Fibroblast of pulmonary artery (primary cell): ENCODE results near the gene BHLHE40.

ENCODE experiments used
- DNase-seq: peaks from one replicate; pipeline ENCODE4 v3.0.0-alpha.2; 2010; ENCODE audit warnings: low read depth
- H3K4me3 ChIP-seq: replicated peaks from 2 replicates; pipeline ENCODE4 v1.5.1; 2011; ENCODE audit warnings: low read depth, mild to moderate bottlenecking, control low read depth, low read length, moderate library complexity
- TF ChIP-seq, protein P1 (sequence below): IDR thresholded peaks from 2 replicates; pipeline ENCODE4 v1.5.1; 2011; ENCODE audit warnings: mild to moderate bottlenecking, control low read depth, low read length, inconsistent platforms; ENCODE audit errors: missing control alignments

BHLHE40 gene

DNA sequence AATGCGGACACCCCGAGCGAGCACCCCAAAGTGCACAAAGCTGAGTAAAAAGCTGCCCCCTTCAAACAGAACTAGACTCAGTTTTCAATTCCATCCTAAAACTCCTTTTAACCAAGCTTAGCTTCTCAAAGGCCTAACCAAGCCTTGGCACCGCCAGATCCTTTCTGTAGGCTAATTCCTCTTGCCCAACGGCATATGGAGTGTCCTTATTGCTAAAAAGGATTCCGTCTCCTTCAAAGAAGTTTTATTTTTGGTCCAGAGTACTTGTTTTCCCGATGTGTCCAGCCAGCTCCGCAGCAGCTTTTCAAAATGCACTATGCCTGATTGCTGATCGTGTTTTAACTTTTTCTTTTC is 5.3 kb downstream of the BHLHE40 start:
- TF ChIP-seq, protein P1, sequence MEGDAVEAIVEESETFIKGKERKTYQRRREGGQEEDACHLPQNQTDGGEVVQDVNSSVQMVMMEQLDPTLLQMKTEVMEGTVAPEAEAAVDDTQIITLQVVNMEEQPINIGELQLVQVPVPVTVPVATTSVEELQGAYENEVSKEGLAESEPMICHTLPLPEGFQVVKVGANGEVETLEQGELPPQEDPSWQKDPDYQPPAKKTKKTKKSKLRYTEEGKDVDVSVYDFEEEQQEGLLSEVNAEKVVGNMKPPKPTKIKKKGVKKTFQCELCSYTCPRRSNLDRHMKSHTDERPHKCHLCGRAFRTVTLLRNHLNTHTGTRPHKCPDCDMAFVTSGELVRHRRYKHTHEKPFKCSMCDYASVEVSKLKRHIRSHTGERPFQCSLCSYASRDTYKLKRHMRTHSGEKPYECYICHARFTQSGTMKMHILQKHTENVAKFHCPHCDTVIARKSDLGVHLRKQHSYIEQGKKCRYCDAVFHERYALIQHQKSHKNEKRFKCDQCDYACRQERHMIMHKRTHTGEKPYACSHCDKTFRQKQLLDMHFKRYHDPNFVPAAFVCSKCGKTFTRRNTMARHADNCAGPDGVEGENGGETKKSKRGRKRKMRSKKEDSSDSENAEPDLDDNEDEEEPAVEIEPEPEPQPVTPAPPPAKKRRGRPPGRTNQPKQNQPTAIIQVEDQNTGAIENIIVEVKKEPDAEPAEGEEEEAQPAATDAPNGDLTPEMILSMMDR: no peak
- H3K4me3 ChIP-seq: peak overlapping the region; percentile 100
- DNase-seq: peak; percentile 42

DNA sequence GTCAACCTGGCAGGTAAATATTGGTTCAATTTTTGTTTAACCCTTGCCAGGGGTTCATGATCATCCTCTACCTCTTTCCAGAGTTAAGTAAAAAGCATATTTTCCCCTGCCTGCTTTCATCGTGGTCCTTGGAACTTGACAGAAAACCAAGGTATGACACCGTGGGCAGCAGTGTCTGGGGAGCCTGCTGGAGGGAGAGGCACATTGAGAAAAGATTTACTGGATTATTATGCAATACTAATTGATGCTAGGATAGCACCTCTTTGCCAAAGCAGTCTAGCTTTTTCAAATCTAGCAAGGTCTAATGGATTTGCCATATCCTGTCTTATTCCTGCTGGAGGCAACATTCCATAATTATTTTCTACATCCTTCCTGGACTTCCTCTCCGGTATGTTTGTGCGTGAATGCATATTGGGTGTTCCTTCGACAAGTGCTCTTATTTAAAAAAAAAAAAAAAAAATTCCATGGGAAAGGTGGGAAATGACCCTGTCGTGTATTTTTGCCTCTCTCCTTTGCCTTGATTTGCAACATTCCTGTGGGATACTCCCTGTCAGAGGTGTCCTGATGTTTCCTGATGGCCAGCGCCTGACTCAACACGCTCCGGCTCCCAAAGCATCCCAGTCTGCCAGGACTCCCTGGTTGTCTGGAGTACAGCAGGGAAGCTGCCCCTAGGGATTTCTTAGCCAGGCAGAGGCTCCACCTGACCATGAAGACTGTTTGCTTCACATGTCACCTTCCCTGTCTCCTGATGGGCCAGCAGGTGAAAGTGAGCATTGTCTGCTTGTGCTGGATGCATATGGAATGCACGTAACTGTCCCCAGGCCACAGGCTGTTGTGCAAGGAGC is 6.3 kb downstream of the BHLHE40 start:
- H3K4me3 ChIP-seq: no peak overlapping the region

DNA sequence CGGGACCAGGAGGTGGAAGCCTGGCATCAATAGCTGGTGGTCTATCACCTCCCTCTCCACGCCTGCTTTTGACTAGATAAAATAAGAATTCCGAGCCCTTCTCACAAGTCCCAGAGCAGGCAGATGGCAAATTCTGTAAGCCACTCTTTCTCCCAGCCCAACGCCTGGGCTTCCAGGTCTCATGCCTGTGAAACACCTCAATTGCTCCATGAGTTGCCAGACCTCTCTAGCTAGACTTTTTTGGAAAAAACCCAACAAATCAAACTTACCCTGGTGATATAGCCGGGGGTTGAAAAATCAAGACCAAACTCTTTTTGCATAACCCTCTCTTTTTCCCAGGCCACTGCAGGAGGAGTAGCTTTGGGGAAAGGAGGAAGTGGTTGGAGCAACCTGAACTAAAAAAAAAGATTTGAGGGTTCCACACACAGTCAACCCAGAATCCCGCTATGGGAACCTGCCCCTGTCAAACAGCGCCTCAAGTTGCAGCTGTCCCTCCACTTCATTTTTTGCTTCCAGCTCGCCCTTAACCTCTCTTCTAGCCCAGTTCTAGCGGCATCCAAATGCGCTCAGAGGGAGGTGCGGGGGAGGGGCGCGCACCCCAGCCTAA is 7.0 kb downstream of the BHLHE40 start:
- TF ChIP-seq, protein P1: no peak
- DNase-seq: peak; percentile 58
- H3K4me3 ChIP-seq: peak overlapping the region; percentile 36

More for the DNA sequence above, 6.3 kb downstream of the BHLHE40 start:
- TF ChIP-seq, protein P1: no peak
- peak; percentile 78 for DNase-seq

DNA sequence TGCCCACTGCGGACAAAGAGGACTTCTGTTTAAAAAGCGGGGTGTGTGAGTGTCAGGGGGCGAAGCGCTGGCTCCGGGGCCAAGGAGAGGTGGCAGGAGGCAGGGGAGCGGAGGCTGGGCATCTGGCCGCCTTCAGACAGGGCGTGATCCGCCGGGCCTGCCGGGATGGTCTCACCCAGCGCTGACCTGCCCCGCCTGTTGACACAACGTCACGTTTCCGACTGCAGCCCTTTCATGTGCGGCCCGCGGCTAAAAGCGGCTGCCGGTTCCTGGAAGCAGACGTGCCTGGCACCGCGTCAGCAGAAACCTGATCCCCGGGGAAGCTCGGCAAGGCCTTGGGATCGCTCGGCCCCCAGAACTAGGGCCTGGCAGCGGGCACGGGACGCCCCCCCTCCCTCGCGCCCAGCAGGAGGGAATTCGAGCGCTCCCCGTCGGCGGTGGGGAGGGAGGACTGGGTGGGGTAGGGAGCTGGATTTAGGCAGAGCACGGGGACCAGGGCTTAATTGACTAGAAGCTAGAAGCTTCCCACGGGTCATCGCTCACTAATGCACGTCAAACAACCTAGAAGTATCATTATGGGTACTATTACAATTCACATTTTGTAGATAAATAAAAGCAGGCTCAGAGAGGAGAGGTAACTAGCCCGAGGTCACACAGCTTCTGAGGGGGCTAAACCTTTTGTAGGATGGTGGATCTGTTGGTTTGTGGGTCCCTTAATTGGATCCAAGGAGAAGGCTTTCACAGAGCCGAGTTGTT is 7.7 kb downstream of the BHLHE40 start:
- TF ChIP-seq, protein P1: no peak
- peak; percentile 98 for DNase-seq
- peak overlapping the region; percentile 36 for H3K4me3 ChIP-seq

DNA sequence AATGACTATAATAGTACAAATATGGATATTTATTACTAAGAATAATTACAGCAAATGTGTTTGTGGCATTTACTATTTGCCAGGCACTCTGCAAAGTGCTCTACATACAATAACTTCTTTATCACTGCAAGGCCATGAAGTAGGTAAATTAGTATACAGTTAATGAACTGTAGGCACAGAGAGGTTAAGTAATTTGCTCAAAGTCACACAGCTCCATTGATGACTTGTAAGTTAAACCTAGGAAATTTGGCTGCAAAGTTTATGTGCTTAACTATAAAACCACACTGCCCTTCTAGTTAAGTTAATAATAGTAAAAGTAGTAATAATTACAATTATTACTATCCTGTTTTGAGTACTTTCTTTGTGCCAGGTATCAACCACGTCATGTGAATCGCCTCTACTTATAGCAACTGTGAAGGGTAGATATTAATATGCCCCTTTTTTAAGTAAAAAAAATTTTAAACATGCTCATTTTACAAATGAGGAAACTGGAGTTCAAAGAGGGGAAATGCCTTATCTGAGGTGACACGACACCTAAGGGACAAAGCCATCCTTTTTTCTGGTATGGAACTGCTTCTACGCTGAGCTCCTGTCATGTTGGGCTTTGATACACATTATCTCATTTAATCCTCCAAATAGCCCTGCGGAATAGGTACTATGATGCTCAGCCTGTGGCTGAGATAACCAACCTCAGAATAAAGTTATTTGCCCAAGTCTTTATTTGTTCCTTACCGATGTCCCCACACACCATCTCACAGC is 8.5 kb downstream of the BHLHE40 start:
- TF ChIP-seq, protein P1: no peak
- no peak overlapping the region for H3K4me3 ChIP-seq
- no peak for DNase-seq

DNA sequence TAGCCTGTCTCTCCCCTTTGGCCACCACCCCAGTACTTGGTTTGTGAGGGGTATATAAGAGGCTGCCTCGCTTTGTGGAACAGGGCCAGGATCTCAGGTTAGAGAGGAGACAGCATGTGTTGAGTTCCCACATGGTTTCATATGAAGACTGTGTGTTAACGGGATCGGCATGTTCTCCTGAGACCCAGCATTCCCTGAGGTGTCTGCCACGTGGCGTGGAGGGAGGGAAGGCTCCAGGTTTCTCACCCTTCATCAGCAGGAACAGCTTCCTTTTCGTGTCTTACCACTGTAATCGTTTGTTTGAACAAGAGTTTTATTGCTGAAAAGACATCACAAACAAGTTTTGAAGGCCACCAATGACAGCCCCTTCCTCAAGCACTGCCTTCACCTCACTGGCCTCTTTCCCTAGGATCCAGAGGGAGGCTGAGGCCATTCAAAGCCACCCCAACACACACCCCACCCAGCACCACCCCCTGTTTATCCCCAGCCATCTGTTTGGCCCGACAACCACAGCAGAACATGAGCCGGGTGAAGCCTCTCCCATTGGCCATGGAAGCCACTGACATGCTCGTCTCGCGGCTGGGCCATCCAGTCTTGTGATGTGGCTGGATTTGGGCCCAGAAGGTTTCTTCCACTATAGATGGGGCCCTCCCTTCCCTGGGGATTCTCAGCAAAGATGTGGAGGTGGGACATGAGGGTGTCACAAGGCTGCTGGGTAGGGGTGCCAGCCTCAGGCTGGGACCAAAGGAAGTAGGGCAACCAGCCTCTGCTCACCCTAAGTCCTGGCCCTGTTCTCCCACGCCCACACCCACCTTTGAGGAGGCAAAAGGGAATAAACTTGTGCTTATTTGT is 10.0 kb downstream of the BHLHE40 start:
- no peak overlapping the region for H3K4me3 ChIP-seq
- DNase-seq: no peak
- TF ChIP-seq, protein P1: no peak
